B cell (primary cell): ENCODE data around the gene PPFIA2. TPM values are rescaled to one million over a fixed set of nuclear protein-coding genes. Genes with fewer than 3 reads are reported as not detected.

ENCODE experiments used
- ATAC-seq: fragments of 200-7000 bp; cut with Tn5 transposase; one replicate; pipeline ENCODE4 v1.10.0; 2021; ENCODE audit warnings: low read depth, mild to moderate bottlenecking, moderate number of reproducible peaks, moderate library complexity
- CTCF ChIA-PET: fragments of 350-600 bp; sonication (Branson Sonifier 250); formaldehyde crosslinking; loops from one replicate; lab custom pipeline; 2021; ENCODE audit warnings: antibody characterized with exemption, inconsistent platforms; lab: Charles Lee
- POLR2A ChIA-PET: fragments of 350-600 bp; sonication (Branson Sonifier 250); formaldehyde crosslinking; loops from one replicate; lab custom pipeline; 2021; ENCODE audit warnings: antibody characterized with exemption; lab: Charles Lee
- DNase-seq: peaks from one replicate; pipeline ENCODE4 v3.0.0; 2013
- H2AFZ ChIP-seq: 2 replicates; pipeline ENCODE4 v1.6.1; 2012; ENCODE audit warnings: mild to moderate bottlenecking, low read depth, low read length; ENCODE audit not compliant: insufficient read depth, poor library complexity, severe bottlenecking
- H3K27ac ChIP-seq, 2 donors: 1 replicate in 1 of 2; 2 replicates in 1 of 2; pipeline ENCODE4 v1.5.1; 2012 to 2013; ENCODE audit warnings: low read length in 2 of 2, mild to moderate bottlenecking in 2 of 2, moderate library complexity in 1 of 2
- H3K27me3 ChIP-seq, 4 experiments: fragments of 200-600 bp in 1 of 4; sonication (generic) in 1 of 4; replicated peaks in 1 of 4; 1 replicate in 2 of 4; 2 replicates in 2 of 4; pipeline versions ENCODE4 v1.6.1 to v1.7.0; 2013 to 2016; ENCODE audit warnings: low read length in 3 of 4, mild to moderate bottlenecking in 2 of 4, mixed read lengths in 1 of 4, moderate library complexity in 1 of 4; ENCODE audit not compliant: insufficient read depth in 4 of 4, control insufficient read depth in 3 of 4; ENCODE audit errors: control extremely low read depth in 1 of 4
- H3K36me3 ChIP-seq, 2 experiments: replicated peaks in 1 of 2; 1 replicate in 1 of 2; 2 replicates in 1 of 2; pipeline versions ENCODE4 v1.6.1 to v1.7.1; 2013; ENCODE audit warnings: low read length in 1 of 2; ENCODE audit not compliant: insufficient read depth in 2 of 2, control insufficient read depth in 1 of 2; ENCODE audit errors: control extremely low read depth in 1 of 2, extremely low read depth in 1 of 2
- H3K4me1 ChIP-seq, 2 donors: fragments of 200-600 bp in 1 of 2; sonication (generic) in 1 of 2; 1 replicate in 1 of 2; 2 replicates in 1 of 2; pipeline versions ENCODE4 v1.5.1 to v1.6.1; 2013 to 2017; ENCODE audit warnings: low read length in 2 of 2; ENCODE audit not compliant: control insufficient read depth in 2 of 2, insufficient read depth in 2 of 2
- H3K4me2 ChIP-seq: replicated peaks from 2 replicates; pipeline ENCODE3; 2012; ENCODE audit warnings: mild to moderate bottlenecking, low read depth, low read length; ENCODE audit not compliant: poor library complexity, severe bottlenecking
- H3K4me3 ChIP-seq, 5 experiments: fragments of 200-600 bp in 1 of 5; sonication (generic) in 1 of 5; 1 replicate in 3 of 5; 2 replicates in 2 of 5; pipeline versions ENCODE4 v1.5.1 to v1.7.0; 2011 to 2016; ENCODE audit warnings: low read length in 4 of 5, mild to moderate bottlenecking in 4 of 5, low read depth in 2 of 5, control low read depth in 1 of 5, moderate library complexity in 1 of 5; ENCODE audit not compliant: insufficient read depth in 1 of 5; ENCODE audit errors: control extremely low read depth in 1 of 5, extremely low read depth in 1 of 5
- H3K79me2 ChIP-seq: fragments of 200-600 bp; sonication (generic); one replicate; pipeline ENCODE4 v1.6.0; 2016; ENCODE audit warnings: low read length; ENCODE audit not compliant: control insufficient read depth, insufficient read depth
- H3K9ac ChIP-seq: fragments of 200-600 bp; sonication (generic); 2 replicates; pipeline ENCODE4 v1.6.1; 2017; ENCODE audit warnings: mild to moderate bottlenecking, low read length, moderate library complexity
- H3K9me3 ChIP-seq, 3 donors: one replicate each; pipeline versions ENCODE4 v1.6.1 to v1.7.1; 2013; ENCODE audit warnings: low read length in 2 of 3; ENCODE audit not compliant: control insufficient read depth in 2 of 3, insufficient read depth in 1 of 3; ENCODE audit errors: control extremely low read depth in 1 of 3
- H4K20me1 ChIP-seq: 2 replicates; pipeline ENCODE4 v1.6.0; 2012; ENCODE audit warnings: mild to moderate bottlenecking, low read length; ENCODE audit not compliant: insufficient read depth, control insufficient read depth, poor library complexity, severe bottlenecking
- H3K27ac Mint-ChIP-seq: one replicate; pipeline ENCODE4 v1.8.0; 2021; ENCODE audit warnings: mixed read lengths
- H3K27me3 Mint-ChIP-seq: one replicate; pipeline ENCODE4 v1.8.0; 2021; ENCODE audit warnings: mixed read lengths
- H3K4me1 Mint-ChIP-seq: one replicate; pipeline ENCODE4 v1.8.0; 2021; ENCODE audit warnings: mixed read lengths
- H3K4me3 Mint-ChIP-seq: one replicate; pipeline ENCODE4 v1.8.0; 2021; ENCODE audit warnings: mixed read lengths
- H3K9me3 Mint-ChIP-seq: one replicate; pipeline ENCODE4 v1.8.0; 2022; ENCODE audit warnings: mixed read lengths; ENCODE audit not compliant: insufficient read depth
- CTCF ChIP-seq: fragments of 200-600 bp; IDR thresholded peaks from one replicate; pipeline ENCODE4 v1.8.0; 2022; ENCODE audit warnings: antibody characterized with exemption, mild to moderate bottlenecking
- EZH2 ChIP-seq: IDR thresholded peaks from 2 replicates; pipeline ENCODE4 v1.6.1; 2012; ENCODE audit warnings: borderline replicate concordance, low read depth, mild to moderate bottlenecking, moderate library complexity, low read length; ENCODE audit not compliant: insufficient read depth, poor library complexity, severe bottlenecking
- WGBS: methylation state at CpG from one replicate; pipeline ENCODE4 v1.1.5; 2013; ENCODE audit warnings: missing lambda C conversion rate; ENCODE audit not compliant: insufficient coverage; 5-methylcytosine and 5-hydroxymethylcytosine counted together
- intact Hi-C: fragments of 100-400 bp; cut with micrococcal nuclease; formaldehyde crosslinking; loops from one replicate; pipeline ENCODE4 v1.10.0; 2022
- polyA plus RNA-seq: library from polyadenylated mRNA; depleted of rRNA; stranded (reverse); fragments of >200 nt; gene quantifications from 2 replicates; pipeline ENCODE4 v1.2.3, GENCODE V29; 2012
- total RNA-seq, 2 donors: library from RNA; stranded (reverse); fragments of 120-200 nt in 1 of 2; gene quantifications; 1 replicate in 1 of 2; 2 replicates in 1 of 2; pipeline versions ENCODE4 v1.2.3 to v1.2.4, GENCODE V29; 2013 to 2022

The PPFIA2 gene
- total and polyA plus RNA-seq, 2 donors (not counting 1 experiment from before 2014, with no cell fraction given), result not detected

- DNase-seq (no peak), ATAC-seq (no peak)
- no peak overlapping the region for H3K27ac ChIP-seq
- POLR2A ChIA-PET, result no interaction called here
- no peaks in the 10 kb centered on the region for H3K79me2 ChIP-seq
- no peak overlapping the region for H3K4me3 ChIP-seq
- H3K4me2 ChIP-seq, result no peak overlapping the region
- Mint-ChIP-seq H3K4me3 (no peak overlapping the region), H3K27me3 (no peaks in the 10 kb centered on the region), H3K27ac (no peak overlapping the region), H3K9me3 (no peaks in the 10 kb centered on the region), H3K4me1 (no peaks in the 10 kb centered on the region)
- no peaks in the 10 kb centered on the region for H4K20me1 ChIP-seq
- 76% methylated on average over 2 of the region's 8 CpGs for WGBS
- no peaks in the 10 kb centered on the region for H3K27me3 ChIP-seq
- no peaks in the 10 kb centered on the region for H3K4me1 ChIP-seq
- H3K36me3 ChIP-seq, result no peaks in the 10 kb centered on the region
- no peaks in the 10 kb centered on the region for H3K9me3 ChIP-seq
- no peak overlapping the region for H2AFZ ChIP-seq
- no peak overlapping the region for H3K9ac ChIP-seq
- TF ChIP-seq CTCF (no peak), EZH2 (no peak)
- intact Hi-C loops, result no loop called here
- CTCF ChIA-PET, result no interaction called here
These were observed 41.4 kb upstream of the PPFIA2 start for GRCh38 chr12:81800298-81801148.

- no peaks in the 10 kb centered on the region for H3K9me3 Mint-ChIP-seq
- no peak overlapping the region for H3K27ac Mint-ChIP-seq
- Histone ChIP-seq H2AFZ (no peak overlapping the region), H3K36me3 (no peaks in the 10 kb centered on the region), H3K27ac (no peak overlapping the region), H4K20me1 (no peaks in the 10 kb centered on the region), H3K9me3 (no peaks in the 10 kb centered on the region), H3K4me3 (no peak overlapping the region), H3K27me3 (no peaks in the 10 kb centered on the region), H3K79me2 (no peaks in the 10 kb centered on the region), H3K9ac (no peak overlapping the region), H3K4me1 (no peaks in the 10 kb centered on the region), H3K4me2 (no peak overlapping the region)
- H3K4me1 Mint-ChIP-seq, result no peaks in the 10 kb centered on the region
- ChIA-PET POLR2A (no interaction called here), CTCF (no interaction called here)
- ATAC-seq, result no peak
- TF ChIP-seq CTCF (no peak), EZH2 (no peak)
- DNase-seq, result no peak
- intact Hi-C loops, result no loop called here
- H3K27me3 Mint-ChIP-seq, result no peaks in the 10 kb centered on the region
- no peak overlapping the region for H3K4me3 Mint-ChIP-seq
- 88% methylated on average over 5 of the region's 6 CpGs for WGBS
These were observed 39.1 kb upstream of the PPFIA2 start for GRCh38 chr12:81798294-81798693.
